ENCODE measurements around the gene GPR107. TPM values are rescaled to one million over a fixed set of nuclear protein-coding genes. Genes with fewer than 3 reads are reported as not detected.
A peak's percentile ranks its signal among the peaks of the same experiment; 100 is the strongest.

GPR107 gene
- polyA plus RNA-seq, 4 donors: 2.7 to 37.1 (median 12.8) TPM

DNA sequence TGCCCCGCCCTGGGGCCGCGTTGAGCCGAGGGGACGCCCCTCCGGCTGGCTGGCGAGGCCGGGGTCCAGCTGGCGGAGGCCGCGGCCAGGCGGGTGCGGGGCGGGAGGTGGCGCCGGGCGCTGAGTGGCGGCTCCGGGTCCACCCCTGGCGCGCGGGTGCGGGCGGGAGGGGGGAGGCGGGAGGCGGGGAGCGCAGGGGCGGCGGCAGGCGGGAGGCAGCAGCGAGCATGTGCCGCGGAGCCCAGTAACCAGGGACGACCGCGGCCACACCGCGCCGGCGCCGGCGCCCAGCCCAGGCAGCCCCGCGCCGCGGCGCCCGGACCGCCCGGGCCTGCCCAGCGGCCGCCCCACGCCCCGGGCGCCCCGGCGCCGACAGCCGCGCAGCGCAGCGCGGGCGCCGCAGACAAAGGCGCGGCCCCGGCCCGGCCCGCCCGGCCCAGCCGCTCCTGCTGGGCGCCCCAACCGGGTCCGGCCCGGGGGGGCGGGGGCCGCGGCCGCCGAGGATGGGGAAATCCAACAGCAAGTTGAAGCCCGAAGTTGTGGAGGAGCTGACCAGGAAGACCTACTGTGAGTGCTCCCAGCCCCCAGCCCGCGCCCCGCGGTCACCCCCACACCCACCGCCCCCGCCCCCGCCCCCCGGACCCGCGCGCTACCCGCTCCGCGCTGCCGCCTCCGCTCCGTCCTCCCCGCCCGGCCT is 118.6 kb downstream of the GPR107 start, which contains the start of gene NCS1:
NCS1 (plus strand) TSS at position 244 of the 697 bp plus-strand sequence; CDS start at position 504, 260 bp downstream.
- Histone ChIP-seq H3K27me3 (ENCODE audit: control insufficient read depth in 3 of 3, insufficient read depth in 3 of 3, low read length in 3 of 3) (peaks cover 0 to 24% (median 12%) of the 10 kb centered on the region in 3 donors), H3K36me3 (ENCODE audit: control insufficient read depth in 3 of 3, insufficient read depth in 2 of 3, low read depth in 1 of 3, low read length in 3 of 3) (peaks cover 0 to 3% (median 0%) of the 10 kb centered on the region in 3 donors), H3K4me1 (ENCODE audit: control insufficient read depth in 3 of 3, insufficient read depth in 2 of 3, low read depth in 1 of 3, low read length in 2 of 3) (no peaks in the 10 kb centered on the region), H3K9me3 (ENCODE audit: control insufficient read depth in 2 of 2, insufficient read depth in 1 of 2, low read depth in 1 of 2, low read length in 1 of 2) (no peaks in the 10 kb centered on the region), H3K27ac (ENCODE audit: low read depth in 1 of 3, low read length in 2 of 3) (no peak within 1 kb of the TSS), H3K4me3 (ENCODE audit: low read depth in 1 of 3, low read length in 3 of 3) (peak within 1 kb of the TSS in 2 of 3 donors; percentile 50 to 53)
- FAIRE-seq (no peak), DNase-seq (peak; percentile 24 to 78)
- WGBS, 3 donors: 0% methylated on average over 5 to 101 of the region's 101 CpGs

DNA sequence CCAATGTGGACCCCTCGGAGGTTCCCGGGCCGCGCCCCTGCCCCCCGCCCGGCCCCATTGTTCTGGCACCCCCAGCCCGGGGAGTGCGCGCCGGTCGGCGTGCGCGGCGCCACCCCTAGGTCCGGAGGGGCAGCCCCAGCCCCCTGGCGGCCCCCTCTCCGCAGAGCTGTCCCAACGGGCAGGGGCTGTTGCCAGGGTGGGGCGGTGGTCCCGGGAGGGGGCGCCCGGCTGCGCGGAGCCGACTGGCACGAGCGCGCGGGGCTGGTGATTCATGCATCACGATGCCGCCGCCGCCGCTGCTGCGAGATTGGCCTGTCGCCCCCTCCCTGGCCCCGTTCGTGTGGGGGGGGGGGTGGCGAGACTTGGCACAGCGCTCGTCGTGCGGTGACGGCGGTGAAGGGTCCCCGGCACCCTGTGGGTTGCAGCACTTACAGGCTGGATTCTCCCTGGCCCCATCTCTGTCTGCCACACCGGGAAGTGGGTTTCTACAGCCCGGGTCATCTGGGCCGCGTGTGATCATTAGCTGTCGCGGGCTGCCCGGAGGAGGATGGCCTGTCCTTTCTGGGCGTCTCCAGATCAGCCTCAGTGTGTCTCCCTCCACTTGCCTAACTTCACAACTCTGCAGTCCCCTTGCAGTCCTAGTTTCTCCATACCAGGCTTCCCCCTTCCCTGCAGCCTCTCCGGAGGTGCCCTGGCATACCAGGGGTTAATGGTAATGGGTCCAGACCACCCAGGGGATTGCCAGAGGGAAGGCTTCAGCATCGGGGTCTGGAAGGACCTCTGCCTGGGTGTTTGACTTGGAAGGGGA is 119.4 kb downstream of the GPR107 start:
- Histone ChIP-seq H3K4me1 (ENCODE audit: control insufficient read depth in 3 of 3, insufficient read depth in 2 of 3, low read depth in 1 of 3, low read length in 2 of 3) (no peaks in the 10 kb centered on the region), H3K9me3 (ENCODE audit: control insufficient read depth in 2 of 2, insufficient read depth in 1 of 2, low read depth in 1 of 2, low read length in 1 of 2) (no peaks in the 10 kb centered on the region), H3K27me3 (ENCODE audit: control insufficient read depth in 3 of 3, insufficient read depth in 3 of 3, low read length in 3 of 3) (peaks cover 0 to 22% (median 12%) of the 10 kb centered on the region in 3 donors), H3K36me3 (ENCODE audit: control insufficient read depth in 3 of 3, insufficient read depth in 2 of 3, low read depth in 1 of 3, low read length in 3 of 3) (peaks cover 0 to 7% (median 0%) of the 10 kb centered on the region in 3 donors), H3K27ac (ENCODE audit: low read depth in 1 of 3, low read length in 2 of 3) (no peak overlapping the region), H3K4me3 (ENCODE audit: low read depth in 1 of 3, low read length in 3 of 3) (peak overlapping the region in 2 of 3 donors; percentile 50 to 53)
- DNase-seq (peak in 1 of 2 donors; percentile 52), FAIRE-seq (no peak)
- WGBS, 3 donors: 2 to 7% (median 3%) methylated on average over 30 to 57 of the region's 57 CpGs

DNA sequence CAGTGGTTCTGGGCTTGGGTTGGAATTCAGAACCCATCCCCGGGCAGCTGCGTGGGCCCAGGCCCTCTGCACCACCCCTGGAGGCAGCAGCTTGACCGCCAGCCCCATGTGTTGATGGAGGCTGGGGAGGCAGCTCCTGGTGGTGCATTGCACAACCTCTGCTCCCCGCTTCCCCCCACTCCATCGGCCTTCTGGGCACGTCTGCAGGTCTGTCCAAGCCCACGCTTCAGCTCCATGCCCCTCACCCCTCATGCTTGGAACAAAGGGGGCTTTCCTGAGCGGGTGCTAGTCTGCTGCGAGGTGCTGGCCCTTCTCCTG is 119.9 kb downstream of the GPR107 start:
- peak overlapping the region in 1 of 3 donors; percentile 50 for H3K4me3 ChIP-seq (ENCODE audit: low read depth in 1 of 3, low read length in 3 of 3)
- 70 to 84% (median 81%) methylated on average over 9 of the region's 9 CpGs for WGBS, 3 donors
- DNase-seq (no peak), FAIRE-seq (no peak)
- peaks cover 0 to 7% (median 0%) of the 10 kb centered on the region in 3 donors for H3K36me3 ChIP-seq (ENCODE audit: control insufficient read depth in 3 of 3, insufficient read depth in 2 of 3, low read depth in 1 of 3, low read length in 3 of 3)
- no peak overlapping the region for H3K27ac ChIP-seq (ENCODE audit: low read depth in 1 of 3, low read length in 2 of 3)
- no peaks in the 10 kb centered on the region for H3K4me1 ChIP-seq (ENCODE audit: control insufficient read depth in 3 of 3, insufficient read depth in 2 of 3, low read depth in 1 of 3, low read length in 2 of 3)
- no peaks in the 10 kb centered on the region for H3K9me3 ChIP-seq (ENCODE audit: control insufficient read depth in 2 of 2, insufficient read depth in 1 of 2, low read depth in 1 of 2, low read length in 1 of 2)
- peaks cover 0 to 18% (median 12%) of the 10 kb centered on the region in 3 donors for H3K27me3 ChIP-seq (ENCODE audit: control insufficient read depth in 3 of 3, insufficient read depth in 3 of 3, low read length in 3 of 3)

DNA sequence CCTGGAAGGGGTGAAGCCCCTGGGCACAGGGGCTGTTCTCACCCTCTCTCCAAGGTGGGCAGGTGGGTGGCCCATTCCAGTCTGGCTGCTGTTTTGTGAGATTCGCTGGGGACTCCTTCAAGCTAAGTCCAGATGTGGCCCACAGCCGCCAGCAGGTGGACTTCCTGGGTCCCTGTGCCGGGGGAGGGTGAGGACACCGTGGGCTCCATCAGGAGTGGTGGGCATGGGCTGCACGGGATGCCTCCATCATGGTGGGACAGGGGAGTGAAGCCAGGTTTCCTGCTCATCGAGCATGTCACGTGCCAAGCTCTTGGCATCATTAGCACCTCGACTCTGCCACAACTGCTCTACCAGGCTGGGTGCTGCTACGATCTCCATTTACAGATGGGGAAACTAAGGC is 120.3 kb downstream of the GPR107 start:
- 85 to 89% (median 86%) methylated on average over 9 of the region's 9 CpGs for WGBS, 3 donors
- no peak for FAIRE-seq

DNA sequence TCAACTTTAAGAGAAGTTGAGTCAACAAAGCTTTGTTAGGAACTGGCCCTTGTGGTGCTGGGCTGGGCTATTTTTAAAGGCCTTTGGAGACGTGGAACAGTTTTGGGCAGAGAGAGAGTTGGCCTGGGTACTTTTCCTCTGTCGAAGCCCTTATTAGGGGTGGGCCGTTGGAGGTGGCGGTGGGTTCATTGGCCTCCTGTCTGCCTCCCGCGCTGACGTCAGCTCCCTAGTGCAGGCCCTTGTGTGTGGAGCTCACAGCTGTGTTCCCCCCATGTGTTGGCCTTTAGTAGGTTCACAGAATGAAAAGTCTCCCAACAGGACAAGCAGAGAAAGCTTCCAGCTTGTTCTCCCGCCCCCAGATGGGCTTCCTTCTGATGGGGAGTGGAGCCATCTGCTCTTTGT is 121.2 kb downstream of the GPR107 start:
- peaks cover 0 to 7% (median 0%) of the 10 kb centered on the region in 3 donors for H3K36me3 ChIP-seq (ENCODE audit: control insufficient read depth in 3 of 3, insufficient read depth in 2 of 3, low read depth in 1 of 3, low read length in 3 of 3)
- H3K4me1 ChIP-seq (ENCODE audit: control insufficient read depth in 3 of 3, insufficient read depth in 2 of 3, low read depth in 1 of 3, low read length in 2 of 3): no peaks in the 10 kb centered on the region
- DNase-seq (no peak), FAIRE-seq (no peak)
- no peak overlapping the region for H3K4me3 ChIP-seq (ENCODE audit: low read depth in 1 of 3, low read length in 3 of 3)
- H3K27me3 ChIP-seq (ENCODE audit: control insufficient read depth in 3 of 3, insufficient read depth in 3 of 3, low read length in 3 of 3): peaks cover 0 to 16% (median 12%) of the 10 kb centered on the region in 3 donors
- H3K27ac ChIP-seq (ENCODE audit: low read depth in 1 of 3, low read length in 2 of 3): peak overlapping the region in 2 of 3 donors; percentile 13 to 22
- 70 to 87% (median 77%) methylated on average over 8 of the region's 8 CpGs for WGBS, 3 donors
- no peaks in the 10 kb centered on the region for H3K9me3 ChIP-seq (ENCODE audit: control insufficient read depth in 2 of 2, insufficient read depth in 1 of 2, low read depth in 1 of 2, low read length in 1 of 2)

More for the DNA sequence above, 120.3 kb downstream of the GPR107 start:
- Histone ChIP-seq H3K27ac (ENCODE audit: low read depth in 1 of 3, low read length in 2 of 3) (no peak overlapping the region), H3K4me3 (ENCODE audit: low read depth in 1 of 3, low read length in 3 of 3) (peak overlapping the region in 1 of 3 donors; percentile 50), H3K4me1 (ENCODE audit: control insufficient read depth in 3 of 3, insufficient read depth in 2 of 3, low read depth in 1 of 3, low read length in 2 of 3) (no peaks in the 10 kb centered on the region), H3K27me3 (ENCODE audit: control insufficient read depth in 3 of 3, insufficient read depth in 3 of 3, low read length in 3 of 3) (peaks cover 0 to 16% (median 12%) of the 10 kb centered on the region in 3 donors), H3K36me3 (ENCODE audit: control insufficient read depth in 3 of 3, insufficient read depth in 2 of 3, low read depth in 1 of 3, low read length in 3 of 3) (peaks cover 0 to 7% (median 0%) of the 10 kb centered on the region in 3 donors), H3K9me3 (ENCODE audit: control insufficient read depth in 2 of 2, insufficient read depth in 1 of 2, low read depth in 1 of 2, low read length in 1 of 2) (no peaks in the 10 kb centered on the region)
- no peak for DNase-seq

DNA sequence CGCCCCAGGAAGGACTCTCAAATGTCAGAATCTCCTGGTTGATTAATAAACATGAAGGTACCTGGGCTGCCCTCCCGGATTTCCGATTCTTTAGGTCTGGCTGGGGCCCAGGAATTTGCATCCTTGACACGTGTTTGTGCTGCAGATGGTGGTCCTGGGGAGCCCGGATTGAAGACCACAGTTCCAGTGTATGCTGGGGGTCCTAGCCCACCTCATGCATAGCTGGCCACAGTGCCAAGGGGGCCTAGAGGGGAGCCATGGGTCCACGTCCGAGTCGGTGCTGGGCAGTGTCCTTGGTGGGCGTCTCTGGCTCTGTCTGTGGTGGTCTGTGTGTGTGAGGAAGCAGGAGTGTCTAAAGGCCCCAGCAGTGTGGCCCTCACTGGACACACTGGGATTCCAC is 121.6 kb downstream of the GPR107 start:
- peak overlapping the region in 2 of 3 donors; percentile 13 to 22 for H3K27ac ChIP-seq (ENCODE audit: low read depth in 1 of 3, low read length in 2 of 3)
- DNase-seq: no peak
- no peaks in the 10 kb centered on the region for H3K9me3 ChIP-seq (ENCODE audit: control insufficient read depth in 2 of 2, insufficient read depth in 1 of 2, low read depth in 1 of 2, low read length in 1 of 2)
- 80 to 81% (median 81%) methylated on average over 9 of the region's 9 CpGs for WGBS, 3 donors
- no peak overlapping the region for H3K4me3 ChIP-seq (ENCODE audit: low read depth in 1 of 3, low read length in 3 of 3)
- no peaks in the 10 kb centered on the region for H3K4me1 ChIP-seq (ENCODE audit: control insufficient read depth in 3 of 3, insufficient read depth in 2 of 3, low read depth in 1 of 3, low read length in 2 of 3)
- FAIRE-seq: no peak
- H3K27me3 ChIP-seq (ENCODE audit: control insufficient read depth in 3 of 3, insufficient read depth in 3 of 3, low read length in 3 of 3): peaks cover 0 to 16% (median 12%) of the 10 kb centered on the region in 3 donors
- peaks cover 0 to 7% (median 0%) of the 10 kb centered on the region in 3 donors for H3K36me3 ChIP-seq (ENCODE audit: control insufficient read depth in 3 of 3, insufficient read depth in 2 of 3, low read depth in 1 of 3, low read length in 3 of 3)

DNA sequence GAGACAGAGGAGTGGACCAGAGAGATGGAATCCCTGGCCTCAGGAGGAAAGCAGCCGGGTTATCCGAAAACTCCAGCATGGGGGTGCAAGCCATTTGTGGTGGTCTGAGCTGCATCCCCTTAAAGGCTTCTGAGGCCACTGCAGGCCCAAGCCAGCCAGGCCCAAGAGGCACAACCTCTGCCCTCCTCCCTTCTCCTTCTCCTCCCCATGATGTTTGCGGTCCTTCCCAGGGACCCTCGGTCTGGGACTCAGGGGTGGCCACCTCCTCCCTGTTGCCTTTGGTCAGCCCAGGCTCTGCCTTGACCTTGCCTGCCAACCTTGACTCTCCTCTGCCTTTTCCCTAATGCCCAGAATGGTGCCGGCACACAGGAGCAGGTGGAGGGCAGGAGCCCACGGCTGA is 123.1 kb downstream of the GPR107 start:
- no peak for FAIRE-seq
- Histone ChIP-seq H3K9me3 (ENCODE audit: control insufficient read depth in 2 of 2, insufficient read depth in 1 of 2, low read depth in 1 of 2, low read length in 1 of 2) (no peaks in the 10 kb centered on the region), H3K27me3 (ENCODE audit: control insufficient read depth in 3 of 3, insufficient read depth in 3 of 3, low read length in 3 of 3) (peaks cover 0 to 9% (median 7%) of the 10 kb centered on the region in 3 donors), H3K27ac (ENCODE audit: low read depth in 1 of 3, low read length in 2 of 3) (no peak overlapping the region), H3K36me3 (ENCODE audit: control insufficient read depth in 3 of 3, insufficient read depth in 2 of 3, low read depth in 1 of 3, low read length in 3 of 3) (peaks cover 0 to 15% (median 0%) of the 10 kb centered on the region in 3 donors), H3K4me1 (ENCODE audit: control insufficient read depth in 3 of 3, insufficient read depth in 2 of 3, low read depth in 1 of 3, low read length in 2 of 3) (no peaks in the 10 kb centered on the region), H3K4me3 (ENCODE audit: low read depth in 1 of 3, low read length in 3 of 3) (no peak overlapping the region)
- no peak for DNase-seq
- WGBS, 3 donors: 90 to 92% (median 91%) methylated on average over 6 of the region's 6 CpGs
